Common myeloid progenitor, CD34-positive (primary cell): ENCODE data around the gene HECTD1.

Source experiments
- CTCF ChIA-PET: fragments of 350-600 bp; sonication (Branson Sonifier 250); formaldehyde crosslinking; loops from one replicate; lab custom pipeline; 2021; ENCODE audit warnings: antibody characterized with exemption; lab: Charles Lee
- POLR2A ChIA-PET: fragments of 350-600 bp; sonication (Branson Sonifier 250); formaldehyde crosslinking; loops from one replicate; lab custom pipeline; 2021; ENCODE audit warnings: antibody characterized with exemption; lab: Charles Lee
- DNase-seq, 3 donors: peaks; one replicate each; pipeline versions ENCODE4 v3.0.0 to v3.0.0-alpha.2; 2013
- H3K27ac ChIP-seq, 2 experiments: 1 replicate in 1 of 2; 2 replicates in 1 of 2; pipeline ENCODE4 v1.7.0; 2013; ENCODE audit warnings: inconsistent platforms in 2 of 2, low read length in 2 of 2, mild to moderate bottlenecking in 2 of 2, low read depth in 1 of 2, moderate library complexity in 1 of 2; ENCODE audit not compliant: severe bottlenecking in 2 of 2, insufficient read depth in 1 of 2, poor library complexity in 1 of 2
- H3K27me3 ChIP-seq, 5 experiments: replicated peaks in 2 of 5; 1 replicate in 3 of 5; 2 replicates in 2 of 5; pipeline versions ENCODE4 v1.6.1 to v1.7.0; 2013; ENCODE audit warnings: low read length in 4 of 5, mild to moderate bottlenecking in 2 of 5, moderate library complexity in 2 of 5, inconsistent platforms in 1 of 5; ENCODE audit not compliant: insufficient read depth in 5 of 5, control insufficient read depth in 4 of 5
- H3K36me3 ChIP-seq, 4 experiments: 1 replicate in 2 of 4; 2 replicates in 2 of 4; pipeline versions ENCODE4 v1.6.1 to v1.7.0; 2013; ENCODE audit warnings: low read length in 3 of 4, control low read depth in 1 of 4, mild to moderate bottlenecking in 1 of 4; ENCODE audit not compliant: control insufficient read depth in 4 of 4, insufficient read depth in 4 of 4
- H3K4me1 ChIP-seq, 4 experiments: 1 replicate in 3 of 4; 2 replicates in 1 of 4; pipeline versions ENCODE4 v1.6.1 to v1.7.1; 2013; ENCODE audit warnings: low read length in 3 of 4, mild to moderate bottlenecking in 3 of 4, control low read depth in 1 of 4, inconsistent platforms in 1 of 4, moderate library complexity in 1 of 4; ENCODE audit not compliant: control insufficient read depth in 4 of 4, insufficient read depth in 4 of 4; ENCODE audit errors: control extremely low read depth in 1 of 4
- H3K4me3 ChIP-seq, 7 experiments: 1 replicate in 4 of 7; 2 replicates in 3 of 7; pipeline versions ENCODE4 v1.5.1 to v1.7.0; 2013; ENCODE audit warnings: mild to moderate bottlenecking in 7 of 7, low read length in 6 of 7, moderate library complexity in 6 of 7, inconsistent platforms in 2 of 7, low read depth in 2 of 7, control low read depth in 1 of 7; ENCODE audit not compliant: insufficient read depth in 4 of 7, control insufficient read depth in 1 of 7; ENCODE audit errors: extremely low read depth in 1 of 7
- H3K9me3 ChIP-seq, 5 experiments: 1 replicate in 4 of 5; 2 replicates in 1 of 5; pipeline versions ENCODE4 v1.6.1 to v1.7.1; 2013; ENCODE audit warnings: low read length in 4 of 5, mild to moderate bottlenecking in 2 of 5, inconsistent platforms in 1 of 5, low read depth in 1 of 5, moderate library complexity in 1 of 5; ENCODE audit not compliant: control insufficient read depth in 4 of 5, insufficient read depth in 2 of 5; ENCODE audit errors: control extremely low read depth in 1 of 5
- WGBS: methylation state at CpG from one replicate; pipeline ENCODE4 v1.1.5; 2013; ENCODE audit not compliant: insufficient coverage; 5-methylcytosine and 5-hydroxymethylcytosine counted together

HECTD1 gene

DNA sequence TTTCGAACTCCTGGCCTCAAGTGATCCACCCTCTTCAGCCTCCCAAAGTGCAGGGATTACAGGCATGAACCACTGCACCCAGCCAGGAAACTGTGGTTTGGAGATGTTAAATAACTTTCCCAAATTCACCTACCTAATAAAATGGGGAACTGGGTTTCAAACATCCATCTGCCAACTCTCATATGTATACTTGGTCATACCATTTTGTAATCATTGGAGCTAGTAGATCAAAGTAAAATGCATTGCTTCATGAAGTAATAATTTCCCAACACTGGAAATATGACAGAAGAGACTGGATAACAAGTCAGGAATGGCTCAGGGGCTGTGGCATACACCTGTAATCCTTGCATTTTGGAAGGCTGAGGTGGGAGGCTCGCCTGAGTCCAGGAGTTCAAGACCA lies 5.3 kb upstream of the HECTD1 start:
- Histone ChIP-seq H3K4me1 (peaks cover 2 to 23% (median 13%) of the 10 kb centered on the region in 4 experiments), H3K36me3 (no peaks in the 10 kb centered on the region), H3K27me3 (no peaks in the 10 kb centered on the region), H3K9me3 (no peaks in the 10 kb centered on the region), H3K27ac (no peak overlapping the region), H3K4me3 (no peak overlapping the region)
- CTCF ChIA-PET: no interaction called here
- WGBS: 100% methylated on average over 1 of the region's 2 CpGs
- no peak for DNase-seq
- POLR2A ChIA-PET: no interaction called here

DNA sequence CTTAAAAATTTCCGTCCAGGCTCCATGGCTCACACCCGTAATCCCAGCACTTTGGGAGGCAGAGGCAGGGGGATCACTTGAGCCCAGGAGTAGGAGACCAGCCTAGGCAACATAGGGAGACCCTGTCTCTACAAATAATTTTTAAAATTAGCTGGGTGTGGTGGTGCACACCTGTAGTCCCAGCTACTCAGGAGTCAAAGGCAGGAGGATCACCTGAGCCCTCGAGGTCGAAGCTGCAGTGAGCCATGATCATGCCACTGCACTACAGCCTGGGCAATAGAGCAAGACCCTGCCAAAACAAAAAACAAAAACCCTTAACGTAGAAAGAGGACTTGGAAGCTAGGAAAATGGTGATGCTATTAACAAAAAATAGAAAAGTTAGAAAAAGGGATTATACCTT lies 2.0 kb upstream of the HECTD1 start:
- 100% methylated on average over 2 of the region's 5 CpGs for WGBS
- DNase-seq: no peak
- Histone ChIP-seq H3K36me3 (no peaks in the 10 kb centered on the region), H3K27me3 (no peaks in the 10 kb centered on the region), H3K27ac (peak overlapping the region in 1 of 2 experiments; percentile 99), H3K4me3 (no peak overlapping the region), H3K9me3 (no peaks in the 10 kb centered on the region), H3K4me1 (peaks cover 13 to 34% (median 26%) of the 10 kb centered on the region in 4 experiments)
- ChIA-PET CTCF (interaction anchor here (1.5 kb wide), 1 partner anchor 14 kb away, joined by 3 read pairs; no protein-coding TSS in a partner anchor), POLR2A (no interaction called here)

DNA sequence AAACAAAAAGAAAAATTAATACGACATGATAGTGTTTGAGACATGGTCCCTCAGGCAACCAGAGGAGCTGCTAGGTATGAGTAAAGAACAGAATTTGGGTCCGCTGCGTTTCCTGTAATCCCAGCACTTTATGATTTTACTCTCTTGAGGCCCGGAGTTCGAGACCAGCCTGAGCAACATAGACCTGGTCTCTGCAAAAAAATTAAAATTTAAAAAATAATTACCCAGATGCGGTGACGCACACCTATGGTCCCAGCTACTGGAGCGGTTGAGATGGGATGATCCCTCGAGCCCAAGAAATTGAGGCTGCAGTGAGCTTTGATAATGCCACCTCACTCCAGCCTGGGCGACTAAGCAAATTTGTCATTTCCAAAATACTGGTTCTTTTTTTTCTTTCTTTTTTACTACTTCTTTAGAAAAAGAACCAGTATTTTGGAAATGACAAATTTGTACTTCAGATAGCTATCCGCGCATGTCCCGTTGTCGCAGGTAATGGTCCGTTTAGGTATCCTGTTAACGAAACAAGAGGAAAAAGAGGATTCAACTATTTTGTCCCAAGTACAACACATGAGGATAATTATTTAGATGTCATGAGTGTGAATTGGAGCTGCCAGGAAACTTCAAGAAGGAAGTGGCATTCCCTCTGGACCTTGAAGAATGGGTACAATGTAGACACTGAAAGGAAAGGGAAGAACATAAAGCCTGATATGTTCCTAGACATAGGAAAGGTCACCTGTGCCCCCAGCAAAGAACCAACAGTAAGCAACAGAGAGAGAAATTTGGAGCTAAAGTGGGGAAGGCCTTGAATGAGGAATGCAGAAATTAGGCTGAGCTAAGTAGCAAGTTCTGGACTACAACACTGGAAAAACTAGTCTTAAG lies 1.2 kb upstream of the HECTD1 start:
- Histone ChIP-seq H3K36me3 (peaks cover 0 to 4% (median under 1%) of the 10 kb centered on the region in 4 experiments), H3K4me3 (peak overlapping the region in 6 of 7 experiments; percentile 69 to 94 (median 81)), H3K9me3 (no peaks in the 10 kb centered on the region), H3K4me1 (peaks cover 13 to 34% (median 27%) of the 10 kb centered on the region in 4 experiments), H3K27ac (peak overlapping the region; percentile 99), H3K27me3 (no peaks in the 10 kb centered on the region)
- CTCF ChIA-PET: interaction anchor here (0.6 to 1.8 kb wide), 8 partner anchors 15 to 564 kb away, joined by 3 to 6 read pairs (median 3); no protein-coding TSS in a partner anchor
- WGBS: 69% methylated on average over 10 of the region's 16 CpGs
- POLR2A ChIA-PET: interaction anchor here (0.5 to 1.2 kb wide), 6 partner anchors 10 to 75 kb away, joined by 3 to 4 read pairs (median 3); no protein-coding TSS in a partner anchor
- no peak for DNase-seq

DNA sequence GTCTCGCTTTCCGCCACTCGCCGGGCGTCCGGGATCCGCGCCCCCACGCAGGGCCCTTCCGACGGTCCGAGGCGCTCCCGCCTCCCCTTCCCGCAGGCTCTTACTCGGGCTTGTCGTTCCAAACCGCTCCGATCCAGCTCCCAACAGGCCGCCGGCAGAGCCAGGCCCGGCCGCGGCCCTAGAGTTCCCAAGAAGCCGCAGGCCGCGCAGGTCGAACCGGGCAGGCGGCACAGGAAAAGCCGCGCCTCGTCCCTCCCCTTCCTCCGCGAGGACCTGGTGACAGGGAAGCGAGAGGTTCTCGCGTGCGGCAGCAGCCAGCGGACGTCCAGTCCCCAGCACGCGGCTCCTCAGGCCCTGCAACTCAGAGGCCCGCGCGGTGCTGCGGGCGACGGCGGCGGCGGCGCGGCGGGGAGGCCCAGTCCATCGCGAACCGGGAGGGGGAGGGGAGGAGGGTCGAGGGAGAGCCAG lies 272 bp downstream of the HECTD1 start:
- CTCF ChIA-PET: interaction anchor here (0.9 to 1.8 kb wide), 5 partner anchors 11 to 147 kb away, joined by 3 to 6 read pairs (median 4); no protein-coding TSS in a partner anchor
- Histone ChIP-seq H3K27me3 (no peaks in the 10 kb centered on the region), H3K36me3 (peaks cover 3 to 14% (median 10%) of the 10 kb centered on the region in 4 experiments), H3K4me1 (peaks cover 13 to 32% (median 27%) of the 10 kb centered on the region in 4 experiments), H3K4me3 (peak overlapping the region; percentile 77 to 94 (median 85)), H3K27ac (peak overlapping the region; percentile 99), H3K9me3 (no peaks in the 10 kb centered on the region)
- under 1% methylated on average over 22 of the region's 59 CpGs for WGBS
- no peak for DNase-seq
- POLR2A ChIA-PET: interaction anchor here (0.5 to 1.1 kb wide), 6 partner anchors 8 to 213 kb away, joined by 3 read pairs; partner anchors contain the start of gene HEATR5A

DNA sequence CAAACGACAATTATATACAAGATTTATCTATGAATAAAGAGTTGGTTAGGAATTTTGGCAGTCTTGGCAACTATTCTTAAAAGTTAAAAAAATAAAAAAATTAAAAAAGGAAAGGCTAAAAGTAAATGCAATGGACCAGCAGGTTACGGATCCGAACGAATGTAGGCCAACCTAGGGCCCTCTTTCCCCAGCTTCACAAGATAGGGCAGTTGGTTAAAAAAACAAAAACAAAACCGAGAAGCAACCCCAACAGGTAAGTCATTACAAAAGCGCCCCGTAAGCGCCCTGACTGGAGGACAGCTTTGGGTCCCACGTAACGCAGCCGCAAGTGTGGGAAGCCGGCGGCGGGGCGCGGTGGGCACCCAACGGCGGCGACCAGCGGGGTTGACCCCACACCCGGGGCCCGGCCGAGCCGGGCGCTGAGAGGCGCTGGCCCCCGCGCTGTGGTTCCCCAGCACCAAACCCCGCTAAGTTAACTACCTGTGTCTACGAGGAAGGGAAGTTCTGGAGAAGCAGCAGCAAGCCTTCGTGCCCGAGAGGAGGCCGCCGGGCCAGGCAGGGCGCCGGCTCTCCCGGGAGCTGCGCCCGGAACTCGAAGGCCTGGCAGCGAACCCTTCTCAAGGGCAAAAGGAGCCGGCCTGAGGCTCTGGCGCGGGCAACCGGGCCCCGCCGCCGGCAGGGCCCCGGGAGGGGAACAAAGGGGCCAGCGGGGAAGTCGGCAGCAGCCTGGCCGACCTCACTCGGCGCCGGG lies 882 bp downstream of the HECTD1 start:
- CTCF ChIA-PET: interaction anchor here (1.2 to 1.8 kb wide), 3 partner anchors 10 to 148 kb away, joined by 4 to 6 read pairs (median 5); no protein-coding TSS in a partner anchor
- no peaks in the 10 kb centered on the region for H3K9me3 ChIP-seq
- H3K4me1 ChIP-seq: peaks cover 13 to 32% (median 27%) of the 10 kb centered on the region in 4 experiments
- DNase-seq: peak in 2 of 3 donors; percentile 44 to 45
- no peaks in the 10 kb centered on the region for H3K27me3 ChIP-seq
- peaks cover 6 to 16% (median 11%) of the 10 kb centered on the region in 4 experiments for H3K36me3 ChIP-seq
- WGBS: 0% methylated on average over 30 of the region's 55 CpGs
- POLR2A ChIA-PET: interaction anchor here (0.5 to 0.9 kb wide), 2 partner anchors 15 to 214 kb away, joined by 3 read pairs; partner anchors contain the start of gene HEATR5A
- peak overlapping the region; percentile 99 for H3K27ac ChIP-seq
- H3K4me3 ChIP-seq: peak overlapping the region; percentile 77 to 94 (median 85)

DNA sequence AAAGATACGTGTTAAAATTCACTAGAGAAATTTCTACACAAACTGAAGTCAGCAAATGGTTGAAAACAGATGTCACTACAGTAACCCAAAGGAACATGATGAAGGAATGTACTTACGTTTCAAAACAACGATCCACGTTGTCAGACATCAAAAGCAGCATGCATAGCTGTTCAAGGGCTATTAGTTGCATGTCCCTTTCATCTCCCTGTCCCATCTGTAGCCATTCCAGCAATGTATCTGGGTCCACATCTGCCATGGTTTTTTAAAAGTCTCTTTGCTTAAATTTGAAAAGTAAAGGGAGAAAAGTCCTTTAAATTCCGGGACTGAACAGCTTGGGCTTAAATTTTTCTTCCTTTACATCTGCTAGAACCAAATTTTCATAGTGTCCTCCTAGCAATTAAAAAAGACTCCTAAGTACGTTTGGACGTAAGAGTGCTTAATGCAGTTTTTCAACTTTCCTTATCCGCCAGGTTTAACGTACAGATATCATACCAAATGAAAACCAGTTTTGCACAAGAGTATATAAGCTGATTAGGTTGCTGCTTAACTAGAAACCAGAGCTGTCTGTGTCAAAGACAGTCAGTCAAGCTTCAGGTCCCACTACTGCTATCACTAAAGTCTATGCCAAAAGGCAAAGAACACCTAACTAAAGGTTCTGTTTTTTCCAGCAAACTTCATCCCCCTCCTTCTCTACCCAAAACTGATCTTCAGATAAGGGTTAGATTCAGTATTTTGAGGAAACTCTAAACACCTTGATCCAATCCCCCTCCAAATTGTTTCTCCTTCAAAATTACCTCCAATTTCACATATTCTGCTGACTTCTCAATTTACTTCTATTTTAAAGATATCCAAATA lies 1.7 kb downstream of the HECTD1 start:
- ChIA-PET POLR2A (no interaction called here), CTCF (no interaction called here)
- Histone ChIP-seq H3K27me3 (no peaks in the 10 kb centered on the region), H3K4me3 (peak overlapping the region in 6 of 7 experiments; percentile 77 to 94 (median 86)), H3K36me3 (peaks cover 6 to 18% (median 11%) of the 10 kb centered on the region in 4 experiments), H3K4me1 (peaks cover 13 to 36% (median 27%) of the 10 kb centered on the region in 4 experiments), H3K27ac (peak overlapping the region; percentile 99), H3K9me3 (no peaks in the 10 kb centered on the region)
- WGBS: 12% methylated on average over 8 of the region's 9 CpGs
- peak in 1 of 3 donors; percentile 35 for DNase-seq
